ENCODE results near the gene SCARF2.

- TF ChIP-seq CTCF (conservative IDR thresholded peaks at IDR 0.05; ENCODE audit: low read depth, low read length), result no peak
- no peak for TF ChIP-seq EZH2 (IDR thresholded peaks at IDR 0.05; ENCODE audit: low read length, unreplicated experiment)
- no peak for TF ChIP-seq EZH2phosphoT487 (IDR thresholded peaks at IDR 0.05; ENCODE audit: borderline replicate concordance, low read length)
These were observed 15.6 kb upstream of the SCARF2 start for GRCh38 chr22:20453222-20453621.

All from PC-3 (cell line).